Measurements from ENCODE around the gene MED14.

The MED14 gene

DNA sequence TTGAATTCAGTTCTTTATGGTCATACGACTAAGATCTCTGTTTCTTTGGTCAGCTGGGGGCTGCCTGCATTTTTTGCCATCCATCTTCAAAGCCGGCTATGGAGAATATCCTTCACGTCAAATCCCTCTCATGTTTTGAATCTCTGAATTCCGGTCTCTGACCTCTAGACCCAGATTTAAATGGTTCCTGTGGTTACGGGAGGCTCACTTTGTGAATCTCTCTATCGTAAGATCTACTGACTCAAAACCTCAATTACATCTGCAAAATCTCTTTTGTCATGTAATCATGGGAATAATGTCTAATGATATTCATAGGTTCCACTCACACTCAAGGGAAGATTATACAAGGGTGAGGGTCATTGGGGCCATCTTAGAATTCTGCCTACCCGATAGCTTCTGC is 117.8 kb downstream of the MED14 start:
- FAIRE-seq (no peak), DNase-seq (ENCODE audit: insufficient read length, low spot score) (no peak)

DNA sequence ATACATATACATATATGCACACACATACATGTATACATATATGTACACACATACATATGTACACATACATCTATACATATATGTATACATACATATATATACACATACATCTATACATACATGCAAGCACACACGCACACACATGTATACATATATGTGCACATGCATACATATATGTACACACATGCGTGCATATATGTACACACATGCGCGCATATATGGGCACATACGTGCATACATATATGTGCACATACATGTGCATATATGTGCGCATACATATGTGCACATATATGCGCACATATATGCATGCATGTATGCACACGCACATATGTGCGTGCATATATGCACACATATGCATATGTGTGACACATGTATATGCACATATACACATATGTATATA is 119.4 kb downstream of the MED14 start:
- FAIRE-seq = no peak
- DNase-seq (ENCODE audit: insufficient read length, low spot score) = no peak

DNA sequence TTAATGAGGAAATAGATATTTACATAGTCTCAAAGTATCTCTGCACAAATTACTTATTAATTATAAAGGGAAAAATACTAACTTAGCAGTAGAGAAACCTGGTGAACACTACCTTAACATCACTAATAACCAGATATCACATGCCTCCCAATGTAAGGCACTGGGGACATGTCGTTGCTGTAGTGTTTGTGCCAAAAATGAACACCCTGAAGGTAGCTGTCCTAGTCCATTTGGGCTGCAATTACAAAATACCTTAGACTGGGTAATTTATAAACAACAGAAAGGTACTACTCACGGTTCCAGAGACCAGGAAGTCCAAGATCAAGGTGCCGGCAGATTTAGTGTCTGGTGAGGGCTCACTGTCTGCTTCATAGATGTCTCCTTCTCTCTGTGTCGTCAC is 122.8 kb downstream of the MED14 start:
- no peak for DNase-seq (ENCODE audit: insufficient read length, low spot score)
- FAIRE-seq = no peak

DNA sequence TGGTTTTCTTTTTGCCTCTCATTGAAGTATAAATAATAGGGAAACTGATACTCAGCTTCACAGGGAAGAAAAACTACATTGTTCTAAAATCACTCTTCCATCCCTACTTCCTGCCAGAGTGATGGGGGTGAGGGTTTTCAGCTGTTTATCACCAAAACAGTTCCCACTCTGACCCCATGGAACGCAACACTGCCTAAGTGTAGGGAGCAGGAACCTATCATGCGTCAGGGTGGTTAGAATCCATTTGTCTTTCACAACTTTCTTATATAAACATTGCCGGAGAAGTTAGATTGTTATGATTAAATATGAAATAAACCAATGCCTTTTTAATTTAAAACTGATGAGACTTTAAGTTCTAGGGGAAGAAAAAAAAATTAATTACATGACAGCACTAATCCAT is 128.0 kb downstream of the MED14 start:
- FAIRE-seq = peak; percentile 66

DNA sequence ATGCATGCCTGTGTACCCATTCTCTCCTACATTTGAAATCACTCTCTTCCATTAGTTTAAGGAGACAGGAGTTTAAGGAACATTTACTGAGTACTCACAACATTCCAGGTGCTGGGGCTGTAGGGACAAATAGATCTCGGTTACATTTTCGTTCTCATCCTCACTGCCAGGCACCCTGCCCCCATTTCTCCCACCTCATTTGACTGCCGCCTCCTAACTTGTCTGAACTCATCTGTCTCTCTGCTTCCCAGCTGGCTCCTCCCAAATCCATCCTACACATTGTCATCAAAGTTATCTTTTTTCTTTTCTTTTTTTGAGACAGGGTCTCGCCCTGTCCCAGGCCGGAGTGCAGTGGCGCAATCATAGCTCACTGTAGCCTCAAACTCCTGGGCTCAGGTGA is 131.9 kb downstream of the MED14 start:
- FAIRE-seq (no peak), DNase-seq (ENCODE audit: insufficient read length, low spot score) (no peak)

More for the DNA sequence above, 128.0 kb downstream of the MED14 start:
- no peak for DNase-seq (ENCODE audit: insufficient read length, low spot score)
